Gastrocnemius medialis (tissue), 4 donors: ENCODE results near the gene VPS9D1. TPM values are rescaled to one million over a fixed set of nuclear protein-coding genes. Genes with fewer than 3 reads are reported as not detected.

ENCODE experiments used
- ATAC-seq, 2 donors: fragments of 150-250 bp; one replicate each; pipeline ENCODE4 v1.9.1; 2016
- DNase-seq, 2 donors: peaks; one replicate each; pipeline ENCODE4 v3.0.0-alpha.2; 2019
- H3K27ac ChIP-seq, 4 donors: fragments of 200-600 bp; sonication (generic); 1 replicate in 1 of 4; 2 replicates in 3 of 4; pipeline ENCODE4 v1.5.1; 2016 to 2018; ENCODE audit warnings: mild to moderate bottlenecking in 2 of 4, moderate library complexity in 1 of 4
- H3K27me3 ChIP-seq, 3 donors: fragments of 200-600 bp; sonication (generic) in 2 of 3; 1 replicate in 1 of 3; 2 replicates in 2 of 3; pipeline versions ENCODE4 v1.5.1 to v1.6.0; 2016 to 2019; ENCODE audit warnings: mild to moderate bottlenecking in 1 of 3, moderate library complexity in 1 of 3
- H3K36me3 ChIP-seq, 2 donors: fragments of 200-600 bp; sonication (generic) in 1 of 2; one replicate each; pipeline ENCODE4 v1.5.1; 2017 to 2018
- H3K4me1 ChIP-seq, 2 donors: fragments of 200-600 bp; sonication (generic) in 1 of 2; one replicate each; pipeline ENCODE4 v1.5.1; 2016 to 2017; ENCODE audit warnings: mild to moderate bottlenecking in 2 of 2
- H3K4me3 ChIP-seq, 4 donors: fragments of 200-600 bp; sonication (generic) in 3 of 4; 1 replicate in 1 of 4; 2 replicates in 3 of 4; pipeline ENCODE4 v1.5.1; 2016 to 2019; ENCODE audit warnings: mild to moderate bottlenecking in 2 of 4
- H3K9me3 ChIP-seq, 3 donors: fragments of 200-600 bp; sonication (generic) in 2 of 3; 1 replicate in 1 of 3; 2 replicates in 2 of 3; pipeline ENCODE4 v1.5.1; 2016 to 2019
- POLR2A ChIP-seq, 2 donors: fragments of 450-650 bp; IDR thresholded peaks; one replicate each; pipeline ENCODE4 v1.6.1; 2017; ENCODE audit warnings: antibody characterized with exemption in 2 of 2, mild to moderate bottlenecking in 2 of 2, moderate library complexity in 2 of 2
- in situ Hi-C, 4 donors: fragments of 200-750 bp; cut with MboI; loops; one replicate each; pipeline versions ENCODE4 v1.15.0 to v1.8.0; 2017; ENCODE audit warnings: low sequenced_read_pairs in 4 of 4
- intact Hi-C: fragments of 100-400 bp; cut with DNase I; formaldehyde crosslinking; loops from one replicate; pipeline ENCODE4 v1.15.1; 2023; ENCODE audit warnings: low total_unique reads
- total RNA-seq, 4 donors: library from RNA; depleted of rRNA; stranded (reverse); fragments of >200 nt; gene quantifications; one replicate each; pipeline versions ENCODE4 v1.1.0 to v1.2.3, GENCODE V29; 2016
- TF ChIP-seq, protein P1 (sequence below), 5 experiments: fragments of 450-650 bp in 3 of 5; fragments of 200-600 bp in 2 of 5; sonication (generic) in 2 of 5; IDR thresholded peaks in 4 of 5; conservative IDR thresholded peaks in 1 of 5; 1 replicate in 4 of 5; 2 replicates in 1 of 5; pipeline ENCODE4 v1.5.1; 2016 to 2019; ENCODE audit warnings: antibody characterized with exemption in 5 of 5, mild to moderate bottlenecking in 3 of 5, moderate library complexity in 3 of 5

VPS9D1 gene
- total RNA-seq, 4 donors from 2014 or later = 2.3 to 9.4 (median 3.4) TPM

DNA sequence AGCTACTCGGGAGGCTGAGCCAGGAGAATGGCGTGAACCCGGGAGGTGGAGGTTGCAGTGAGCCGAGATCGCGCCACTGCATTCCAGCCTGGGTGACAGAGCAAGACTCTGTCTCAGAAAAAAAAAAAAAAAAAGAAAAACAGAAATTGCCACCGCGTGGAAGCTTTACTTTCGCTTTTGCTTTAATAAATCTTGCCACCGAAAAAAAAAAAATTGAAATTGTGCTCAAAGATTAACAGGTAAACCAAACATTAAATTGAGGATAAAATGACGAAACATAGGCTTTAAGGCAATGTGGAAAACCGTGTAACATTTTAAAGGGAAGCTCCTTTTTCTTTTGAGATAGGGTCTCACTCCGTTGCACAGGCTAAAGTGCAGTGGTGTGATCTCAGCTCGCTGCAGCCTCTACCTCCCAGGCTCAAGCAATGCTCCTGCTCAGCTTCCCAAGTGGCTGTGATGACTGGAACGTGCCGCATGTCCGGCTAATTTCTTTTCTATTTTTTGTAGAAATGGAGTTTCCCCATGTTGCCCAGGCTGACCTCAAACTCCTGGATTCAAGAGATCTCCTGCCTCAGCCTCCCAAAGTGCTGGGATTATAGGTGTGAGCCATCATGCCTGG is 40.7 kb upstream of the VPS9D1 start:
- Histone ChIP-seq H3K27me3 (no peaks in the 10 kb centered on the region), H3K36me3 (no peaks in the 10 kb centered on the region), H3K4me3 (no peak overlapping the region), H3K4me1 (no peaks in the 10 kb centered on the region), H3K9me3 (no peaks in the 10 kb centered on the region), H3K27ac (no peak overlapping the region)
- TF ChIP-seq, protein P1, sequence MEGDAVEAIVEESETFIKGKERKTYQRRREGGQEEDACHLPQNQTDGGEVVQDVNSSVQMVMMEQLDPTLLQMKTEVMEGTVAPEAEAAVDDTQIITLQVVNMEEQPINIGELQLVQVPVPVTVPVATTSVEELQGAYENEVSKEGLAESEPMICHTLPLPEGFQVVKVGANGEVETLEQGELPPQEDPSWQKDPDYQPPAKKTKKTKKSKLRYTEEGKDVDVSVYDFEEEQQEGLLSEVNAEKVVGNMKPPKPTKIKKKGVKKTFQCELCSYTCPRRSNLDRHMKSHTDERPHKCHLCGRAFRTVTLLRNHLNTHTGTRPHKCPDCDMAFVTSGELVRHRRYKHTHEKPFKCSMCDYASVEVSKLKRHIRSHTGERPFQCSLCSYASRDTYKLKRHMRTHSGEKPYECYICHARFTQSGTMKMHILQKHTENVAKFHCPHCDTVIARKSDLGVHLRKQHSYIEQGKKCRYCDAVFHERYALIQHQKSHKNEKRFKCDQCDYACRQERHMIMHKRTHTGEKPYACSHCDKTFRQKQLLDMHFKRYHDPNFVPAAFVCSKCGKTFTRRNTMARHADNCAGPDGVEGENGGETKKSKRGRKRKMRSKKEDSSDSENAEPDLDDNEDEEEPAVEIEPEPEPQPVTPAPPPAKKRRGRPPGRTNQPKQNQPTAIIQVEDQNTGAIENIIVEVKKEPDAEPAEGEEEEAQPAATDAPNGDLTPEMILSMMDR (IDR thresholded peaks at IDR 0.05 in 4 of 5, conservative IDR thresholded peaks at IDR 0.05 in 1 of 5) = no peak
- in situ Hi-C loops = no loop called here
- DNase-seq (no peak), ATAC-seq (no peak)
- intact Hi-C loops = no loop called here

DNA sequence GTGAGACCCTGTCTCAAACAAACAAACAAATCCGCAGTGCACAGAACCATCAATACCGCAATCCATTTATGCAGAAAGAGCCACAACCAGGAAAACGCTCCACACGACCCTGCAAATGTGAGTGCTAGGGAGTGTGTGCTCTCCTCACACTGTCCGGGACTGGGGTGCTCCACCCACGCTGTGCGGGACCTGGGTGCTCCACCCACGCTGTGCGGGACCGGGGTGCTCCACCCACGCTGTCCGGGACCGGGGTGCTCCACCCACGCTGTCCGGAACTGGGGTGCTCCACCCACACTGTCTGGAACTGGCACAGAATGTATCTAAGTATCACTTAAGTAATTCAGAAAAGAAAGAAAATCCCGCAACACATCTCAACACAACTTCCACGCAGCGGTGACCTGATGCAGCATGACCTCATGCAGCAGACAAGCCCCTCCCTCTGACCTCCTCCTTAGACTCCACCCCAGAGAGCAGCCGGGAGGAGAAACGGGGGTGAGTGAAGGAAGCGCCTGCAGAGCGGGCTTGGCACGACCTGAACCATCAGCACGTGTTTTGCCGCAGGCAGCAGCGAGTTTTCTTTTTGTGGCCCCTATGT is 39.1 kb upstream of the VPS9D1 start:
- ATAC-seq = no peak
- no peak overlapping the region for H3K27ac ChIP-seq
- no peaks in the 10 kb centered on the region for H3K9me3 ChIP-seq
- no peaks in the 10 kb centered on the region for H3K36me3 ChIP-seq
- TF ChIP-seq, protein P1 (IDR thresholded peaks at IDR 0.05 in 4 of 5, conservative IDR thresholded peaks at IDR 0.05 in 1 of 5) = no peak
- TF ChIP-seq POLR2A (IDR thresholded peaks at IDR 0.05) = no peak
- DNase-seq = no peak
- intact Hi-C loops = no loop called here
- in situ Hi-C loops = no loop called here
- H3K4me3 ChIP-seq = no peak overlapping the region
- no peaks in the 10 kb centered on the region for H3K27me3 ChIP-seq
- no peaks in the 10 kb centered on the region for H3K4me1 ChIP-seq

DNA sequence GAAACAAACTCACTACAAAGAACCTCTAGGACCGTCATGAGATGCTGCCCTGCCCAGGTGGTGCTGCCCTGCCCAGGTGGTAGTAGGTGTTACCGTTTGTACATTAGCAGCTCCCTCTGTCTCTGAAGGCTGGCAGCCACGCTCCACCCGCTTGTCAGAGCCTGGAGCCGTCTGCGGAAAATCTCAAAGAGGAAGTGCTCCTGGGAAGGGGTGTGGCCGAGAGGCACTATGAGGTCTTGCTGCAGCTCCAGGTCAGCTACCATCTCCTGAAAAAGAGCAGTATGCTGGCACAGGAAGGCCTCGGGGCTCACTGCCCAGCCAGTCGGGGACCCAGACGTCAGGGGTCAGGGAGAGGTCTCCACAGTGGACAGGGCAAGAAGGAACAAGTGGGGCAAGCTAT is 28.9 kb upstream of the VPS9D1 start:
- H3K4me3 ChIP-seq = no peak overlapping the region
- intact Hi-C loops (no loop called here), in situ Hi-C loops (no loop called here)
- no peaks in the 10 kb centered on the region for H3K27me3 ChIP-seq
- no peaks in the 10 kb centered on the region for H3K36me3 ChIP-seq
- TF ChIP-seq, protein P1 (IDR thresholded peaks at IDR 0.05 in 4 of 5, conservative IDR thresholded peaks at IDR 0.05 in 1 of 5) = no peak
- TF ChIP-seq POLR2A (IDR thresholded peaks at IDR 0.05) = no peak
- H3K9me3 ChIP-seq = no peaks in the 10 kb centered on the region
- H3K4me1 ChIP-seq = no peaks in the 10 kb centered on the region
- H3K27ac ChIP-seq = no peak overlapping the region
- ATAC-seq = no peak
- DNase-seq = no peak

DNA sequence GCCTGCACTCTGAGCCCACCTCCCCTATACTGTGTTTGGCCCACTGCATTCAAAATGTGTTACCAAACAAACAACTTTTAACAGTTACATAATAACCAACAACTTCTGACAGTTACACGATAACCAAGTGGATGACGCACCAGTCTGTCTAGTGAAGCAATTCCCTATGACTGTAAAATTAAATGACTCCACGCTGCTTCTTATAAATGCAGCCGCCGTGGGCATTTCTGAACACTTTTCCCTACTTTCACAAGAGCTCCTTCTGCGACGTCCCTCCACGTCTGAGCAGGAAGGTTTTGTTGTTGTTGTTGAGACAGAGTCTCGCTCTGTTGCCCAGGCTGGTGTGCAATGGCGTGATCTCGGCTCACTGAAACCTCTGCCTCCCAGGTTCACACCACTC is 28.2 kb upstream of the VPS9D1 start:
- no peaks in the 10 kb centered on the region for H3K9me3 ChIP-seq
- TF ChIP-seq POLR2A (IDR thresholded peaks at IDR 0.05) = no peak
- TF ChIP-seq, protein P1 (IDR thresholded peaks at IDR 0.05 in 4 of 5, conservative IDR thresholded peaks at IDR 0.05 in 1 of 5) = no peak
- no peak overlapping the region for H3K27ac ChIP-seq
- DNase-seq (no peak), ATAC-seq (no peak)
- H3K4me3 ChIP-seq = no peak overlapping the region
- no peaks in the 10 kb centered on the region for H3K4me1 ChIP-seq
- H3K36me3 ChIP-seq = no peaks in the 10 kb centered on the region
- in situ Hi-C loops = no loop called here
- intact Hi-C loops = no loop called here
- no peaks in the 10 kb centered on the region for H3K27me3 ChIP-seq

DNA sequence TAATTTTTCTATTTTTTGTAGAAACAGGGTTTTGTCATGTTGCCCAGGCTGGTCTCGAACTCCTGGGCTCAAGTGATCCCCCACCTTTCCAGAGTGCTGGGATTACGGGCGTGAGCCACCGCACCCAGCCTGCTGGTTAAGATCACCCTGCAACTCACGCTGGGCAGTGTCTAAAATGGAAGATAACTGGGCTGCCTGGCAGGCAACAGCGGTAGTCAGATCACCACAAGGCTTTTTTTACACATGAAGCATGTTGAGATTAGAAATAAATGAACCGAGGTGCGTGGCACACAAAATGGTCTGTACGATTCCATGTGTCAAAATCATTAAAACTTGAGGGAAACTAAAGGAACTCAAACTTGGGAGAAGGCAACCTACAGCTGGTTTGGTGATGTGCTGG is 27.4 kb upstream of the VPS9D1 start:
- H3K4me3 ChIP-seq = no peak overlapping the region
- no peaks in the 10 kb centered on the region for H3K4me1 ChIP-seq
- intact Hi-C loops = no loop called here
- H3K27me3 ChIP-seq = no peaks in the 10 kb centered on the region
- H3K9me3 ChIP-seq = no peaks in the 10 kb centered on the region
- no peak for DNase-seq
- no peaks in the 10 kb centered on the region for H3K36me3 ChIP-seq
- TF ChIP-seq, protein P1 (IDR thresholded peaks at IDR 0.05 in 4 of 5, conservative IDR thresholded peaks at IDR 0.05 in 1 of 5) = no peak
- no peak for TF ChIP-seq POLR2A (IDR thresholded peaks at IDR 0.05)
- in situ Hi-C loops = no loop called here
- no peak for ATAC-seq
- H3K27ac ChIP-seq = no peak overlapping the region
